CD4-positive, alpha-beta T cell treated with Interleukin-4 for 1 hour (primary cell): Measurements from ENCODE around the gene ODC1.

Experiments used
- DNase-seq, 2 donors: peaks; one replicate each; pipeline ENCODE4 v3.0.0-alpha.2; 2020 to 2022

The ODC1 gene

DNA sequence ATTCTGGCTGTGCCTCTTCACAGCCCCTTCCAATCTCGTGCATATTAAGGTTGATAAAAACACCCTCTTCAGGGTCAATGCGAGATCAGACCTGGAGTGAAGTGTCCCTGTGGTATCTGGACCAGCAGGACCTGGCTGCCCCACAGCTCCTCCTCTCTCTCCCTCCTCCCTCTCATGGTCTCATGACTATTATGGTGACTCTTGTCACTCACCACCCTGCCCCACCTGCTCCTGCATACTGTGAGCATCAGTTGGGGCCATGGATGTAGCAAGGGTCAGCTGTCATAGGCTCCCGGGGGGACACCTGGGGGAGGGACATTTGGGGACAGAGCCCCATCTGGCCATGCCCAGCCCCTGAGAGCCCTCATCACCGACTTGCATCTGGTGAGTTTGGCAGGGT lies 50.2 kb downstream of the ODC1 start:
- no peak for DNase-seq

DNA sequence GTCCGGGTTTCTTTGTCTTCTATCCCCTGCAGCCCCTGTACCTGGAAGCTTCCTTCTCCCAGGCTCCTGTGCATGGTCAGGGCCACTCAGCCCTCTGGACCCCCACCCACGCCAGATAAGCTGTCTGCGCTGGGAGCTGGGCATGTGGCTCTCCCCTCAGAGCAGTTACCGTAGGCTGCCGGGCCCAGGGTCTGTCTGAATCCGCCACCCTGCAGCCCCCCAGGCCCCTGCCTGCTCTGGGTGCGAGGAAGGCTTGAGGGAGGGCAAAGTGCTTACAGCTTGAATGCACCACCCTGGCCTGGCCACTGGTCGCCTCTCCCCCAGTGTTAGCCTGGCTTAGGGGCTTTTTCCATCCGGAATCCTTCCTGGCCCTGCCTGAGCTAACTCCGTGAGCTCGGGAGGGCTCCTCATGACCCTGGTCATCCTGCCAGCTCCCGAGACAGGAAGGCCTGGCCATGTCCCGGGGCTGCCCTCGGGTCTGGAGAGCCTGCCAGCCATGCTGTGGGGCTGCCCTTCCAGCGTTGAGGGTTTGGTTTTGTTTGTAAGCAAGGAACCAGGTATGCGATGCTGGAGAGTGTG lies 50.7 kb downstream of the ODC1 start:
- no peak for DNase-seq

DNA sequence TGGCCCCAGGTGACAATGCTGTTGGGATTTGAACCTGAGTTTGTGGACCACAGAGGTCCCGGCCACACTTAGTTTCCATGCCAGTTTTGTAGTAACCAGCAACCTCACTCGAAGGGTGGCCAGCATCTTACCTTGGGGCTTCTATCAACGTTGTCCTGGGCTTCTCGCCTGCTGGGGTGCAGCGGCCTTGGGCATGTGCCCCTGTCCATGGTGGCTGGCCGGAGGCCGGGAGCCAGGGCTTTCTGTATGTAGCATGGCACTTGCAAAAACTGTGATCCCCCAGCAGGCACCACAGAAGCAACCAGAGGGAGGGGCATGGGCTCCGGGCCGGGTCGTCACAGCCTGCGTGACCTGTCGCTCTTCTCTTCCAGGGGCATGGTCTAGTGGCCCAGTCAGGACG lies 51.7 kb downstream of the ODC1 start:
- no peak for DNase-seq

DNA sequence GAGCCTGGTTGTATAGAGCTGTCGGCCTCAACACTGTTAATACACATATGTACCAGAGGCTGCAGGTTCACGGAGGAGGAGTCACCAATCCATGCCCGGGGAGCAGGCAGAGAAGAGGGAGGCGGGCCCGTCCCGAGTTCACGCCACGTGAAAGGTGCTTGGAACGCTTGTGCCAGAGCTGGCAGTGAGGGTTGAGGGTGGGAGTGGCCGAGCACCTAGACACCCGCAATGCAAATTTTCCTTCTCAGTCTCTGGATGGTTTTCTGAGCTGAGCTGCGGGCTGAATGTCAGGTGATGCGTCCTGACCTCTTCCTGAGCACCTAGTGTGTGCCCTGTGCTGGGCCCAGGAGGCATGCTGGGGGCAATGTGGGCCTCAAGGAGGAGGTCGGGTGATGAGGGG lies 52.2 kb downstream of the ODC1 start:
- DNase-seq = no peak

GRCh38 chr2:10393640-10393982 lies 54.5 kb downstream of the ODC1 start:
- no peak for DNase-seq

GRCh38 chr2:10392951-10393639 lies 55.0 kb downstream of the ODC1 start:
- no peak for DNase-seq

GRCh38 chr2:10392548-10392947 lies 55.6 kb downstream of the ODC1 start:
- no peak for DNase-seq

DNA sequence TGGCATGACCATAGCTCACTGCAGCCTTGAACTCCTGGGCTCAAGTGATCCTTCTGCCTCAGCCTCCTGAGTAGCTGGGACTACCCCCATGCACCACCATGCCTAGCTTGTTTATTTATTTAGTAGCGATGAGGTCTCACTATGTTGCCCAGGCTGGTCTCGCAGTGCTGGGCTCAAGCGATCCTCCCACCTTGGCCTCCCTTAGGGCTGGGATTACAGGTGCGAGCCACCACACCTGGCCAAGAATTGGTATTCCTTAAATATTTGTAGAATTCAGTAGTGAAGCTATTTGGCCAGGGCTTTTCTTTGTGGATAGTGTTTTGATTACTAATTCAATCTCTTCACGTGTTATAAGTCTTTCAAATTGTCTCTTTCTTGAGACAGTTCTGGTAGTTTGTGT lies 56.0 kb downstream of the ODC1 start:
- DNase-seq = no peak

GRCh38 chr2:10390369-10390801 lies 57.7 kb downstream of the ODC1 start:
- DNase-seq = no peak
